Measurements from ENCODE around the gene PATL2. TPM values are rescaled to one million over a fixed set of nuclear protein-coding genes. Genes with fewer than 3 reads are reported as not detected.
"Not testable (repeated sequence)": the region's sequence is repeated elsewhere in the genome, so short reads cannot be mapped to it uniquely, and the experiment has no call there.

The PATL2 gene
- total RNA-seq, 5 donors from 2014 or later (not counting 1 experiment from before 2014, with no cell fraction given) = 43.5 to 69.7 (median 48.5) TPM

- Histone ChIP-seq H3K27me3 (replicated peaks in 1 of 2; ENCODE audit: control insufficient read depth in 2 of 2, extremely low read depth in 1 of 2, insufficient read depth in 2 of 2, low read length in 1 of 2) (no peaks in the 10 kb centered on the region), H3K9me3 (no peaks in the 10 kb centered on the region), H3K36me3 (ENCODE audit: control insufficient read depth in 2 of 2, extremely low read depth in 1 of 2, insufficient read depth in 1 of 2, low read length in 1 of 2) (peaks cover 0 to 23% of the 10 kb centered on the region in 2 donors), H3K4me3 (ENCODE audit: control insufficient read depth in 1 of 2, extremely low read depth in 1 of 2, low read length in 1 of 2) (no peak overlapping the region), H3K4me1 (ENCODE audit: control insufficient read depth in 1 of 2, extremely low read depth in 1 of 2, insufficient read depth in 2 of 2, low read length in 2 of 2) (peaks cover 57 to 85% of the 10 kb centered on the region in 2 experiments), H3K27ac (ENCODE audit: low read length) (peak overlapping the region; percentile 99)
- ATAC-seq (replicated peaks in 1 of 4) = no peak
- no peaks in the 10 kb centered on the region for H3K27me3 Mint-ChIP-seq
- peaks cover 26% of the 10 kb centered on the region for H3K36me3 Mint-ChIP-seq
- ChIA-PET POLR2A (interaction anchor here (0.6 to 2.6 kb wide), 9 partner anchors 9 to 172 kb away, joined by 3 to 31 read pairs (median 4); partner anchors contain the start of gene PATL2 (in 1 of the 2)), CTCF (interaction anchor here (0.6 to 1.2 kb wide), 4 partner anchors 15 to 130 kb away, joined by 3 to 7 read pairs (median 4); no protein-coding TSS in a partner anchor)
- WGBS (ENCODE audit: insufficient coverage) = 71% methylated on average over 2 of the region's 2 CpGs
- peak in 1 of 35 experiments; percentile 16 for DNase-seq
- peaks cover 89 to 92% (median 92%) of the 10 kb centered on the region in 3 donors for H3K4me1 Mint-ChIP-seq
- no peaks in the 10 kb centered on the region for H3K9me3 Mint-ChIP-seq
- H3K27ac Mint-ChIP-seq = peak overlapping the region; percentile 87 to 94
- H3K4me3 Mint-ChIP-seq = peak overlapping the region in 1 of 3 donors; percentile 100
Observed at GRCh38 chr15:44722011-44722410, 10.9 kb upstream of the PATL2 start.

DNA sequence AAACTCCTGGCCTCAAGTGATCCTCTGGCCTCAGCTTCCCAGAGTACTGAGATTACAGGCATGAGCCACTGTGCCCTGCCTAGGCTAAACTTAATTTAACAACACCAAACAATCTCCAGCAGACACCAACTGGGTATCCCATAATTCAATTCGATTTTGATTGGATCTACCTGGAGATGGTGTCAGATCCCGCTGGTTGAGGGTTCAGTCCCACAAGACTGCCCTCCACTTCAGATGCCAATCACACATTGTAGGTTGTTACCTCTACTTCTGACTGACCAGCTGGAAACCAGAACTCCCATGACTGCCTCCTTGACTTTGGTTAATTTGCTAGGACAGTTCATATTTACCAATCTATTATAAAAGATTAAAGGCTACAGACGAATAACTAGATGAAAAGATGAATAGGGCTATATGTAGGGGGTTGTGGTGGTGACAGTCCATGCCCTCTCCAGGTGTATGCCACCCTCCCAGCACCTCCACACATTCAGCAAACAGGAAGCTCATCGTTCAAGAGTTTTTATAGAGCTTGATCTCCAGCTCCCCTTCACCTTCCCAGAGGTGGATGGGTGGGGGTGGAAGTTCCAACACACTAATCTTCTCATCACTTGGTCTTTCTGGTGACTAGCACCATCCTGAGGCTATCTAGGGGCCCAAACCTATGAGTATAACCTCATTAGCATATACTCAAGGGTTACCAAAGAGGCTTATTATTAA is 9.5 kb upstream of the PATL2 start:
- POLR2A ChIA-PET = interaction anchor here (0.5 to 3.7 kb wide), 7 partner anchors 8 to 143 kb away, joined by 3 to 31 read pairs (median 4); partner anchors contain the start of gene TRIM69 (in 2 of the 2)
- H3K27ac Mint-ChIP-seq = peak overlapping the region; percentile 87 to 94
- H3K4me1 ChIP-seq (ENCODE audit: control insufficient read depth in 1 of 2, extremely low read depth in 1 of 2, insufficient read depth in 2 of 2, low read length in 2 of 2) = peaks cover 61 to 87% of the 10 kb centered on the region in 2 experiments
- DNase-seq (peak in 3 of 35 experiments; percentile 14 to 48 (median 31)), ATAC-seq (replicated peaks in 1 of 4) (peak; percentile 2 to 11 (median 6))
- H3K4me1 Mint-ChIP-seq = peaks cover 90 to 93% (median 92%) of the 10 kb centered on the region in 3 donors
- 86% methylated on average over 2 of the region's 4 CpGs for WGBS (ENCODE audit: insufficient coverage)
- no peak overlapping the region for H3K4me3 ChIP-seq (ENCODE audit: control insufficient read depth in 1 of 2, extremely low read depth in 1 of 2, low read length in 1 of 2)
- no peaks in the 10 kb centered on the region for H3K27me3 Mint-ChIP-seq
- peak overlapping the region in 2 of 3 donors; percentile 13 to 100 for H3K4me3 Mint-ChIP-seq
- no peaks in the 10 kb centered on the region for H3K9me3 ChIP-seq
- H3K9me3 Mint-ChIP-seq = no peaks in the 10 kb centered on the region
- peaks cover 40% of the 10 kb centered on the region for H3K36me3 Mint-ChIP-seq
- H3K27me3 ChIP-seq (replicated peaks in 1 of 2; ENCODE audit: control insufficient read depth in 2 of 2, extremely low read depth in 1 of 2, insufficient read depth in 2 of 2, low read length in 1 of 2) = no peaks in the 10 kb centered on the region
- peaks cover 2 to 36% of the 10 kb centered on the region in 2 donors for H3K36me3 ChIP-seq (ENCODE audit: control insufficient read depth in 2 of 2, extremely low read depth in 1 of 2, insufficient read depth in 1 of 2, low read length in 1 of 2)
- peak overlapping the region; percentile 99 for H3K27ac ChIP-seq (ENCODE audit: low read length)
- CTCF ChIA-PET = interaction anchor here (0.5 to 1.5 kb wide), 4 partner anchors 10 to 57 kb away, joined by 3 to 9 read pairs (median 6); partner anchors contain the start of genes PATL2 (in 1 of the 2), SPG11 (in 1 of the 2) and TRIM69 (in 1 of the 2)

GRCh38 chr15:44720000-44720435 is 8.9 kb upstream of the PATL2 start:
- 40% methylated on average over 4 of the region's 8 CpGs for WGBS (ENCODE audit: insufficient coverage)
- Histone ChIP-seq H3K36me3 (ENCODE audit: control insufficient read depth in 2 of 2, extremely low read depth in 1 of 2, insufficient read depth in 1 of 2, low read length in 1 of 2) (peaks cover 2 to 42% of the 10 kb centered on the region in 2 donors), H3K27ac (ENCODE audit: low read length) (peak overlapping the region; percentile 99), H3K4me1 (ENCODE audit: control insufficient read depth in 1 of 2, extremely low read depth in 1 of 2, insufficient read depth in 2 of 2, low read length in 2 of 2) (peaks cover 61 to 88% of the 10 kb centered on the region in 2 experiments)
- not testable (repeated sequence) for H3K27me3 Mint-ChIP-seq; H3K9me3 ChIP-seq; H3K4me3 ChIP-seq (ENCODE audit: control insufficient read depth in 1 of 2, extremely low read depth in 1 of 2, low read length in 1 of 2); H3K27me3 ChIP-seq (replicated peaks in 1 of 2; ENCODE audit: control insufficient read depth in 2 of 2, extremely low read depth in 1 of 2, insufficient read depth in 2 of 2, low read length in 1 of 2); H3K9me3 Mint-ChIP-seq
- DNase-seq = peak in 1 of 35 experiments; percentile 40
- peaks cover 46% of the 10 kb centered on the region for H3K36me3 Mint-ChIP-seq
- ChIA-PET POLR2A (interaction anchor here (1.2 to 10.2 kb wide), 3 partner anchors 9 to 16 kb away, joined by 4 to 289 read pairs (median 27); partner anchors contain the start of gene TRIM69 (in 1 of the 2)), CTCF (interaction anchor here in 1 of 2 donors (1.5 to 1.7 kb wide), 3 partner anchors 9 to 57 kb away, joined by 4 to 9 read pairs (median 7); partner anchors contain the start of gene SPG11)
- ATAC-seq (replicated peaks in 1 of 4) = peak in 3 of 4 experiments; percentile 1
- peaks cover 92 to 94% (median 92%) of the 10 kb centered on the region in 3 donors for H3K4me1 Mint-ChIP-seq
- peak overlapping the region in 2 of 3 donors; percentile 13 to 100 for H3K4me3 Mint-ChIP-seq
- peak overlapping the region; percentile 87 to 94 for H3K27ac Mint-ChIP-seq

- Histone ChIP-seq H3K9me3 (no peaks in the 10 kb centered on the region), H3K4me3 (ENCODE audit: control insufficient read depth in 1 of 2, extremely low read depth in 1 of 2, low read length in 1 of 2) (no peak overlapping the region), H3K27me3 (replicated peaks in 1 of 2; ENCODE audit: control insufficient read depth in 2 of 2, extremely low read depth in 1 of 2, insufficient read depth in 2 of 2, low read length in 1 of 2) (no peaks in the 10 kb centered on the region), H3K27ac (ENCODE audit: low read length) (peak overlapping the region; percentile 99), H3K4me1 (ENCODE audit: control insufficient read depth in 1 of 2, extremely low read depth in 1 of 2, insufficient read depth in 2 of 2, low read length in 2 of 2) (peaks cover 61 to 85% of the 10 kb centered on the region in 2 experiments), H3K36me3 (ENCODE audit: control insufficient read depth in 2 of 2, extremely low read depth in 1 of 2, insufficient read depth in 1 of 2, low read length in 1 of 2) (peaks cover 2 to 48% of the 10 kb centered on the region in 2 donors)
- H3K27me3 Mint-ChIP-seq = no peaks in the 10 kb centered on the region
- peak overlapping the region; percentile 61 to 100 (median 67) for H3K4me3 Mint-ChIP-seq
- H3K4me1 Mint-ChIP-seq = peaks cover 90 to 93% (median 92%) of the 10 kb centered on the region in 3 donors
- ChIA-PET POLR2A (interaction anchor here (0.5 to 10.2 kb wide), 7 partner anchors 9 to 55 kb away, joined by 3 to 289 read pairs (median 10); partner anchors contain the start of genes SPG11 (in 1 of the 2) and TRIM69 (in 1 of the 2)), CTCF (interaction anchor here (0.7 to 10.2 kb wide), 8 partner anchors 9 to 56 kb away, joined by 3 to 160 read pairs (median 7); partner anchors contain the start of genes SPG11 (in 1 of the 2) and TRIM69 (in 1 of the 2))
- 11% methylated on average over 3 of the region's 4 CpGs for WGBS (ENCODE audit: insufficient coverage)
- ATAC-seq (replicated peaks in 1 of 4) (peak; percentile 48 to 63 (median 60)), DNase-seq (peak in 30 of 35 experiments; percentile 34 to 81 (median 50))
- no peaks in the 10 kb centered on the region for H3K9me3 Mint-ChIP-seq
- peak overlapping the region; percentile 94 to 97 for H3K27ac Mint-ChIP-seq
- H3K36me3 Mint-ChIP-seq = peaks cover 51% of the 10 kb centered on the region
Observed at GRCh38 chr15:44719293-44719999, 8.3 kb upstream of the PATL2 start.

- Histone ChIP-seq H3K4me3 (ENCODE audit: control insufficient read depth in 1 of 2, extremely low read depth in 1 of 2, low read length in 1 of 2) (no peak overlapping the region), H3K9me3 (no peaks in the 10 kb centered on the region), H3K27ac (ENCODE audit: low read length) (peak overlapping the region; percentile 99), H3K27me3 (replicated peaks in 1 of 2; ENCODE audit: control insufficient read depth in 2 of 2, extremely low read depth in 1 of 2, insufficient read depth in 2 of 2, low read length in 1 of 2) (no peaks in the 10 kb centered on the region), H3K4me1 (ENCODE audit: control insufficient read depth in 1 of 2, extremely low read depth in 1 of 2, insufficient read depth in 2 of 2, low read length in 2 of 2) (peaks cover 61 to 83% of the 10 kb centered on the region in 2 experiments), H3K36me3 (ENCODE audit: control insufficient read depth in 2 of 2, extremely low read depth in 1 of 2, insufficient read depth in 1 of 2, low read length in 1 of 2) (peaks cover 2 to 54% of the 10 kb centered on the region in 2 donors)
- DNase-seq (no peak), ATAC-seq (replicated peaks in 1 of 4) (peak in 1 of 4 experiments; percentile 4)
- Mint-ChIP-seq H3K9me3 (no peaks in the 10 kb centered on the region), H3K4me3 (peak overlapping the region; percentile 61 to 100 (median 67)), H3K27me3 (no peaks in the 10 kb centered on the region), H3K36me3 (peaks cover 55% of the 10 kb centered on the region), H3K4me1 (peaks cover 84 to 92% (median 87%) of the 10 kb centered on the region in 3 donors), H3K27ac (peak overlapping the region; percentile 94 to 97)
- no CpG with 5 or more reads among the region's 8 CpGs for WGBS (ENCODE audit: insufficient coverage)
- ChIA-PET POLR2A (interaction anchor here (0.5 to 10.2 kb wide), 6 partner anchors 10 to 55 kb away, joined by 3 to 289 read pairs (median 12); partner anchors contain the start of genes SPG11 (in 1 of the 2) and TRIM69 (in 1 of the 2)), CTCF (interaction anchor here (0.7 to 10.2 kb wide), 6 partner anchors 10 to 54 kb away, joined by 3 to 160 read pairs (median 6); partner anchors contain the start of genes SPG11 (in 1 of the 2) and TRIM69 (in 1 of the 2))
Observed at GRCh38 chr15:44718927-44719292, 7.8 kb upstream of the PATL2 start.

Measured in T-cell (primary cell).